ENCODE results near the gene PDGFD.

Gene PDGFD

DNA sequence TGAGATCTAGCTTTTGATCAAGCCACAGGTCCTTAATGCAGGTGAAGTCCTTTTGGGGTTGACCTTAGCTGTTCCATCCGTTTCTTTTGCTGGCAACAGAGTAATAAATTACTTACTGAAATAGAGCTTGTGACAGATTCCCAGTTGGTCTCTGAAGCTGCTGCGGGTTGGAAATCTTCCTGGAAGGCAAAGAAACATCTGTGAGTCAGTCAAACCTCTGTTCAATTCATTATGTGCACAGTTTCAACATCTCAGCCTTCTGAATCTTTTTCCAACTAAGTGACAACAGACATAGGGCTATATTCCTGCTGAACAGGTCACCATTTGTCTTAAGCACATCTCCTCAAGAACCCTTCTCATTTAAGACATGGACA, 216.4 kb downstream of the PDGFD start:
- DNase-seq, result no peak

DNA sequence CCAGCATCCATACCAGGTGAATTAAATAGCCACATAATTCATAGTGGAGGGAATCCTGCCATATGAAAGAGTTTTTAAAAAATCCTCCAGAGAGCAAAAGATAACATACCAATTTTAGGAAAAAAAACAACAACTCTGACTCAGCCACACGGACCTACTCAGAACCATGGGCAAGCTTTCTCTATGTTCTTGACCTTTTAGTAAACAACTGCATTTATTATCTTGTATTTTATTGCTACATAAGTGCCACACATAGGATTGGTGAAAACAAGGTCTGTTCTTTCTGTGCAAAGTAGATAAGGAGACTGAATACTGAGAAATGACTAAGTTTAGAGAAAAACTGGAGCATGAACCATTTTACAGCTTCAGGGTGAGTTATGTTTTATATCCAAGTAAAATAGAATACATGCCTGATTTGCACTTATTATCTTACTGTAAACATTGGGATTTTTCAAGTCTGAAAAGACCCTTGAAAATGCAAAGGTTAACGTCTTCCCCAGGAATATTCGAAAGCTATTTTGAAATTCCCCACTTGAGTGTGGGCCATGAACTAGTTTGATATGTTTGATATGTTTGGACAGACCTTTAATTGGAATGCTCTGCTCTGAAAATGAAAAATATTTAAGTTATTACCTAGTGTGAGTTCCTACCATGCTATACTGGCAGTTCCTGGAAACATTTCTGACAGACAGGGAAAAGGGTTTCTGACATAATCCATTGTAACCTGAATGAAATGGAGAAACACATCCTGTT, 217.0 kb downstream of the PDGFD start:
- no peak for DNase-seq

DNA sequence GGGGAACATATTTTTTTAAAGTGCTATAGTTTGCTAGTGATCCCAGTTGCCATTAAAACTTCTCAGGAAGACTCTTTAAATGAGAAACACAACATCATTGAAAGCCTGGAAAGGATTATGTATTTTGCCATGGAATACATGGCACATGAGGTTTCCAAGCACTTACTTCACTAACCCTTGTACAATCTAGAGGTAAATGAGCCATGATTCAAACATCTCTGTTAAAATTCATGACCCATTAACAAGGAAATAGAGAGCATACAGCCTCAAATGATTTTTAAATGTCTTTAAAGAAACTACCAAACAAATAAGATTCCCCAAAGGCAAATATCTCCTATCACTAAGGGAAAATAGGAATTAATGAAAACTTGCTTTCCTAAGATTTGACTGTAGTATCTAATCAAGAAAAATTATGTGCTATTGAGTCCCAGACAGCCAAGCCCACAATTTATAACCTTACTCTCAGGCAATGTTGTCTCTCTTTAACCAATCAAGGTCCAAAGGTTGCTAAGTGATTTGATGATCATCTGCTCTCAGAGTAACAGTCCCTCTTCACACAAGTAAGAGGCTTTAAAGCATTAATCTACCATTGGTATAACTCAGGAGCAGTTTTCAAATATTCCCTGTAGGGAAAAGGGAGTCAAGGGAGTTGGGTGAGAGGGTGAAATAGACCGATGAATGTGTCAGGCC, 219.6 kb downstream of the PDGFD start:
- DNase-seq, result no peak

DNA sequence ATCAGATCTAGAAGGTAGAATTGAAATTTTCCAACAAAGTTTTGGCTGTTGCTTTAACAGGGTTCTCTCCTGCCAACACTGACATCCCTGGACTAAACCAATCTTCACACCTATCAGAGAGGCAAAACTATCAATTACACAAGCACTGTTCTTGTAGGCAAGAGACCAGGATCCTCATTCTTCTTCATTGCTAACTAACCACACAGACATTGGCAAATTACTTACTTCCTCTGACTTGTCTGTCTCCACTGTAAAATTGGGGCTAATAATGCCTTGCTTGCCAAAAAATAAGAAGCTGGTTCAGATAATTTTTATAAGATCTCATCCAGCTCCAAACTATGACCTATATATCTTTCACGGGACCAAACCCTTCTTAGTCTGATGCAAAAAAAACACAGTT, 221.3 kb downstream of the PDGFD start:
- DNase-seq, result no peak

DNA sequence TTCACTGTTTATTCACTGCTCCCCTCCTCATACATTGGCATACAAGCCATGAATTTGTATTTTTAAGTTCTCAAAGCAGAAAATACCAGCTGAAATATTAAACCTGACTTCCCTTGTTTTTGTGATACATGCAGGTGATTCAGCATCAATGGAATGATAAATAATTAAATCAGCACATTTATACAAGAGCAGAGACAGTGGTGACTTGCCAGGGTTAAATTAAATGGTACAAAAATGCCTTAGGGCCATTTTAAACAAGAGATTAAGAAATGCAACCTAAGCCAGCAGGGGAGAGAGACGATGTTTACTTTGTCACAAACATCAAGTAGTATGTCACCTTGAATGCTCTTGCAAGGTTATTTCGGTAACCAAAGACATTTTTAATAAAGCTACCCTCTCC, 223.4 kb downstream of the PDGFD start:
- no peak for DNase-seq

DNA sequence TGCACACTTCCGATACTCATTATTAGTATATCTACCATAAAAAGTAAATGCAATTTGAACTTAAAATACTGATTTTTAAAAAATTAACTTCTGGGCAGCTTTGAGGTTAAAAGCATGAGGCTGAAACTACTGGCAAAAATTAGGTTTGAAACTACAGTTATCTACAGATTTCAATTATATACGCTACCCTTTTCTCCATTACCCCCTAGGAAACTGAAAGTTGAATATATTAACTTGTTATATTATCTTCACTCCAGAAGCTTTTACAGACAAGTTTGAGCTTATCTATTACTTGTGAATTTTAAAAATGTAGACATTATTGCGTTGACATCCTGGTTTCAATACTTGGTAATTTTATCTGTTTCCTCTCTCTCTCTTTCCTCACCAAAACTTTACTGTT, 224.3 kb downstream of the PDGFD start:
- no peak for DNase-seq

DNA sequence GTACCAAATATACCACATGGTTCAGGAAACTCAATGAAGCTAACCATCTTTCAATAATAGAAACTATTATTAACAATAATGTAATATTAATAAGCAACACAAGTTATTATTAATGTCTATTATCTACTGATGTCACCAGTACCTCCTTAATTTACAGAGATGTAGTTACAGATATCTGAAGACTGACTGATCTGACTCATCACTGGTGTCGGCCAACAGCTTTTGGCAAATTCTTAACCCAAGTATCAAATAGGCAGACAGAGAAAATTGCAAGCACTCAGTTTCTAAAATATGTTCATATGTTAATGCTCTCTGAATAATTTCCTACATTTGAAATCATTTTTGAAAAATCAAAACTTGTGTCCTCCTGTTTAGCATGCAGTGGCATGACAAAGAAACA, 227.9 kb downstream of the PDGFD start:
- no peak for DNase-seq

DNA sequence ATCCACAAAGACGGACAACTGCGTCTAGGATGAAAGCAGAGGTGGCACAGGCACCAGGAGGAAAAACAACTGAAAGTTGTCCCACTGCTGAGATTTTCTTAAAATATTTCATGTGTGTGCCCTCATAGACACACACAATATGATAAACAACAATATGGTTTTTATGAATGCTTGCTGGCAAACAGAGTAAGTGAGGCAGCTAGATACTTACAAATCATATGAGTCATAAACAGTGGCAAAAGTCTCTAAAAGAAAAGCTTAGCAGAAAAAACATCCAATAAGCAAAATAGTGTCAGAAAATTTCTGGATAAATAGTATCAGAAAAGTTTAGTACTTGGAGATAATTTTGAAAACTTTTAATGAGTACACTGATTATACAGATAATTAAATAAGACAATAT, 228.7 kb downstream of the PDGFD start:
- no peak for DNase-seq

DNA sequence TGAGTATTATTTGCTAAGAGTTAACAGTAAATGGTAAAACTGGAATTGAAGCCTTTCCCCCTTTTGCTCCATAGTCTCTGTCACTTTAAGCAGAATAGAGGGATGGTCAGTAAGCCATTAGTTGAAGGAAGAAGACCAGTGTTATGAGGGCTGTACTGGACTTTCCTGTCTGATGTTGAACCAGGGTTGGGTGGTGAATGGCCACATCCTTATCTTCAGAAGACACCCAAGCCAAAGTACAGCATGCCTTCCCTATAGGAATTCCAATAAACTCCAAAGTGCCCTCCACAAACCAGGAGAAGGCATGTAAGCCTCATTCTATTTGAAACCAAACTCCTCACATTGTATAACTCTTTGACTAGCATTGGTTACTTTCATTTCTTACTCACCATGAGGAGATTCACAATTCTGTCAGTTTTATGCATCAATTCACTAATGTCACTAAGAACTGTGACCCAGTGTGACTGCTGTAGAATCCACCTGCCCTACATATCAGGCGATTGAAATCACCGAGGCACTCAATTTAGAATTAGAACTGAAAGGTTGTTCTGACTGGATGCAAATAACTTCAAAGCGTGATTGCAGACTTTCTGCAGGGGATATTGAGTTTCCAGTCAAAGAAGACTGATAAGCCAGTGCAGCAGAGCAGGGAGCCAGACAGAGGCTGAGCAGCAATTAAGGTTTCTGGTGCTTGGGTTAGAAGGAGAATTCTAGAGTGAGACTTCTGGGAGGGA, 234.6 kb downstream of the PDGFD start:
- no peak for DNase-seq

DNA sequence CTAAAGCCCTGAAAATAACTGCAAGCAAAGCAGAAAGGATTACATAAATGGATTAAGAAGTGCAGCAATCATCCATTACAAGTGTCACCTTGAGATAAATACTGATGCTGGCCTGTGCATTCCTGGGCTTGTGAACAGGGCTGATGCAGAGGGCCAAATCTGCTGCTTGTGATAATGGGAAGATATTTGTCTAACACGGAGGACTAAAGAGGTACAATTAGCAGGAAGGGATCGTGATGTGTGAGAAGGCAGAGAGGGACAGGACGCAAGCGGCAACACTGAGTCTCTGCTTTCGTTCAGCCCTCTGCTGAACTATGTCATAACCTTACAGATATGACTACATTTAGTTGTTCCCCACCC, 235.2 kb downstream of the PDGFD start:
- no peak for DNase-seq

DNA sequence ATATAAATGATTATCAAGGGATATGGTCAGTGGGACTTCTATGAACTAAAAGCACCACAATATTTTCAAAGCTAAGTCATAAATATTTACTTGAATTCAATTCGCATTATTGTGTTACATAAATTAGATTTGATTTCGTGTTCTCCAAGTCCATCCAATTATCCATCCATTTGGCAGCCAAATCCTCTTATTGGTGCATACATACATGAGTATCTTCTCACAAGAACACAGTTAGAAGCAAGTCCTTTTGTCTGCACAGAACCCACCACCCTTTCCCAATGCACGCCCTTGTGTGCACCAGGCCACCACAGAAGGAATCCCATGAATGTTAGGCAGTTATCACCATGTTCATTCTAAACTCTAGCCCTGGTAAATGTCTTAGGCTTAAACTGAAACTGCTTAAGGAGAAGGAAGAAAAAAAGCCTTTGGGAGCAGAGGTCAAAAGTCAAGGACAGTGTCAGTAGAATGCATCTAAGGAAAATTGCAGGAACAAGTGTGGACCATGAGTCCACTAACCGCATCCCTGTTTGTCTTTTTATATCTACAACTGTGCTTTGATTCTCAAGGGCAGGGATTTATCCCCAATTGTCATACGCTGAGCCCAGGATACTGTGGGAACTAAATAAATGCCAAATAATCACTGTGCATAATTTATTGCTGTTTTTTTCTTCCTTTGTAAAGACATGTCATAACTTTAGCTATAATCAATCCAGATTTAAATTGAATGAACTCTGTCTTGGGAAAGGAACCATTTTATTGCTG, 235.7 kb downstream of the PDGFD start:
- no peak for DNase-seq

DNA sequence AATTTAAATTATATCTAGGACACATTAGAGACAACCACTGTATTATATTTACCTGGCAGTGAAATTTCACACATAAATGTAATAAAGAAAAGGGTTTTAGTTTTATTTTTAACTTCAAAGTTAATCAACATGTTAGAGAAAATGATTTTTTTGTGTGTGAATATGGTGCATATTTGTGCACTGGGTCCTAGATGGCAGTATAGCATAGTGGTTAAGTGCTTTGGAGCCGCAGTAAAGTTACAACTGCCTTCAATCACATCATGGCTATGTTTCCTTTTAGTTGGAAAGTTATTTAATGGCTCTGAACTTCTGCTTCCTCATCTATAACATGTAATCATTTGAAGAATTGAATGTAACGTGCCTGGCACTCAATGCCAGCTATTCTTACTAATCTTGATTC, 236.4 kb downstream of the PDGFD start:
- no peak for DNase-seq

DNA sequence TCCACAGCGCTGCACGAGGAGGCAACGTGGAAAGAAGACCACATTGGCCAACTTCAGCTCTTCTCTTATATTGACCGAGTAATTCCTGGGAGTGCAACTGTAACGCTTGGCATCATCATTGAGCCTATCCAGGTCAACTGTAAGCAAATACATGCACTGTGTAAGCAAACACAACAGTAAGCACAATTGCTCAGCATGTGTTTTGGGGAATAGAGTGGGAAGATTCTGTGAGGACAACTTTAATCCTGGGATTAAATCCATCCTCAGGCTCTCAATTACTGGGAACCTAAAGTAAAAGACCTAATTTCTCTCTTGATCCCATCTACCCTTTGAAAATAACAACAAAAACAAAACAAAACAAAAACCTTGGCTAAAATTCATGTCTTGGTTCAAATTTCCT, 237.0 kb downstream of the PDGFD start:
- DNase-seq, result no peak

DNA sequence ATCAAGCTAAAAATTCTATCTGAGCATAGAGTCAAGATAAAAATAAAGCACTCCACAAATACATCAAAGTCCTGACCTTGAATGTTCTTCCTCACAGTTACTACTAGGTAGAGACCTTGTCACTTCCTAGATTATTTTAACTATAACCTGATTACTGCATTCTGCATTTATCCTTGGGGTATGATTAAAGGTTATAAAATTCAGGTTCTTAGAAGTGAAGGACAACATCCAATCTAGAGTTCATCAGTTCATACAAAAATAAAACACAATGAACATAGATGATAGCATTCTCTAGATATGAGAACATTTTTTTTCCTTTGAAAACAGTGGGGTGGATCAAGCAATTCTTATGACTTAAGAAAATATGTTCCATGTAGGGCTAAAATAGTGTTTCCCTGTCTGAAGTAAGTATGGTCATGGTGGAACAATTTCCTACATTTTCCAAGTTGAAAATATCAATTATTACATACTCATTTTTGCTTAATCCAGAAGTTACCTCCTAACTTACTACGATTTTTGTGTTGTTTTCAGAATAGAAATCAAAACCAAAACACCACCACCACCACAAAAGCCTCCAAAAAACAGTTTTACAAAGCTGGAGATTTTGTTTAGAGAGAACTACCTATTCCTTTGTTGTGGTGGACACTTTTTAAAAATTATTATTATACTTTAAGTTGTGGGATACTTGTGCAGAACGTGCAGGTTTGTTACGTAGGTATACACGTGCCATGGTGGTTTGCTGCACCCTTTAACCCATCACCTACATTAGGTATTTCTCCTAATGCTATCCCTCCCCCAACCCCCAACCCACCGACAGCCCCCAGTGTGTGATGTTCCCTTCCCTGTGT, 239.6 kb downstream of the PDGFD start:
- DNase-seq, result no peak

DNA sequence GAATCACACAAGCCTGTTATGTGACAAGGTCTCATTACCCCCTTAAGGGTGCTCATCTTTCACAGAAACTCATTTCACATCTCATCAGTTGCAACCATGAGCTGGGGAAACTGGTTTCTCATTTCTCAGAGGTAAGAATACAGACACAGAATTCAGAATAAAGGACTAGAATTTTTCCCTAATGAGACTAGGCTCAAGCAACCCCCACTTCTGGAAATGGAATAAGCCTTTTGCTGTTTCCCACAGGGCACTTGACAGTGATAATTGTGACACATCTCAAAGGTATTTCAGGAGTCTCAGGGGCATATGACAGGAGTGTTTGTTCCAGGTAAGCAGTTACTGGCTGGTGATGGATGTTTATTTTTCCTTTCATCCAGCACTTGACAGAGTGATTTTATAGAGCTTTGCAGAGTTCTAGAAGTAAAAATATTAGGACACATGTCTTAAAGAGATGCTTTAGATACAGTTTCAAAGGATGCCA, 240.5 kb downstream of the PDGFD start:
- no peak for DNase-seq

DNA sequence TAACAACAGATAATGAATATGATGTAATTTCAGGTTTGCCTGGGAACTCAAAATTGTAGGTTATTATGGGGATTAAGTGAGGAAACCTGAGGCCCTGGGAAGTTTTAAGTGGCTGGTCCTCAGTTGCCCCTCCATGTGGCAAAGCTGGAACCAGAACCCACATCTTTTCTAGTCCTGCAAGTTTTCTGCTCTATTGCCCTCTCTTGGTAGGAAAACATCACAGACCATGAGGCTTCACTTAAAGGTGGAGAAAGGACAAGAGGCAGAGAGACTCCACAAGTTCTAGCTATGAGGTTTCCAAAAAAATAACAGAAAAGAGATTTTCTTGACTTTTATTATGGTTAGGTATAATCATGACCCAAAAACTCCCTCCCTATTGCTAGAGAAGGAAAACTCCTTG, 243.0 kb downstream of the PDGFD start:
- DNase-seq, result no peak

DNA sequence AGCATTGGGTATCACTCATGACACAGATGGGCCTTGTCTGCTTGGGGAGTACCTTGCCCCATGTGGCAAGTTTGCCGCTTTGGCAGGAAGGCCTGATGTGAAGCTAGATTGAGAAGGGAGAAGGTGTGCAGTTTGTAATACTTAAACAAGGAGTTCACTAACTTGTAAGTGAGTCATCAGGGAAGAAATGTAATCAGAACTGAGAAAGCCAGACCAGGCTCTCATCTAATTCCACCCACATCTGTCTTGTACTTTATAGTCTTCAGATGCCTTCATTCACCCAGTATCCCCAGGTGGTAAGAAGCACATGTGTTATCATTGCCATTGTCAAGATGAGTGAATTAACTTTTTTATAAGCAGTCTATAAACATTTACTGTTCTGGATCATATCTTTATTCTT, 243.5 kb downstream of the PDGFD start:
- DNase-seq, result no peak

DNA sequence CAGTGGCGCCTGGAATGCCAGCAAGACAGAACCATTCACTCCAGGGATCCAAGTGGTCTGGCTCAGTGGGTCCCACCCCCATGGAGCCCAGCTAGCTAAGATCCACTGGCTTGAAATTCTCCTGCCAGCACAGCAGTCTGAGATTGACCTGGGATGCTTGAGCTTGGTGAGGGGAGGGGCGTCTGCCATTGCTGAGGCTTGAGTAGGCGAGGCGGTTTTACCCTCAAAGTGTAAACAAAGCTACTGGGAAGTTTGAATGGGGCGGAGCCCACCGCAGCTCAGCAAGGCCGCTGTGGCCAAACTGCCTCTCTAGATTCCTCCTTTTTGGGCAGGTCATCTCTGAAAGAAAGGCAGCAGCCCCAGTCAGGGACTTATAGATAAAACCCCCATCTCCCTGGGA, 253.2 kb downstream of the PDGFD start:
- no peak for DNase-seq

DNA sequence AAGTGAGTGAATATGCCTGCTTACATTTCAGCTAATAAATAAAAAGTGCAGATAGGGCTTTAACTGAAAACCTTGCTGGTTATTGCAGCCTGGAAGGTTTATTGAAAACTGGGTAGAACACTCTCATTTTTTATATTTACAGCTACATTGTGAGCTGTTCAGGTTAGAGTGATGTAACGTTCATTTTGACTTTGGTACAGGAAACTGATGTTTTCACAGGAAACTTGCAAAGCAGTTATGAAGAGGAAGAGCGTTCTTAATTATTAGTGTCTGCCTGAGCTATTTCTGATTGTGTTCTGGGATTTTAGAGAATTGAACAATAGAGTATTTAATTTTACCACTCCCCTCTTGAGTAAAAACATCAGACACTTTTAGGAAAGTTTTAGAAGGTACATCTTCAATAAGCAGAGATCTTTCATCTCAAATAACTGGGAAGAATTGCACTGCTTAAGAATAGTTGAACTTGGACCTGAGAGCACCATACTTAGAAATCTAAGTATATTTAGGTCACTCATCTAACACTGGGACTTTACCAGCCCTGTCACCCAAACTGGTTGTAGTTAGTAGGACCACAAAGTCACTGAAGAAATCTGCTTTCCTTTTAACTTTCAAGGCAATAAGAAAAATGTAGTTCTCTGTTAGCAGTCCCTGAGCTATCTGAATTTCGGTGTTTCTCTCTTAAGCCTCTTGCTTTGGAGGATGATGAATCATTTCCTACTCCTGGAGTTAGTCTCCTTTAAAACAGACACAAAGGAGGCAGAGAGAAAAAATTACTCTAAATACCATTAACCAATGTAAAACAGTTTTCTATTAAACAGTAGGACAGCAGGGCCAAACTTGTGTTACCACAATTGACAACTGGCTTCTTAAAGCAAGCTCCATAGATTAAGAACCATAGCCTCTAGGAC, 256.1 kb downstream of the PDGFD start:
- DNase-seq, result no peak

DNA sequence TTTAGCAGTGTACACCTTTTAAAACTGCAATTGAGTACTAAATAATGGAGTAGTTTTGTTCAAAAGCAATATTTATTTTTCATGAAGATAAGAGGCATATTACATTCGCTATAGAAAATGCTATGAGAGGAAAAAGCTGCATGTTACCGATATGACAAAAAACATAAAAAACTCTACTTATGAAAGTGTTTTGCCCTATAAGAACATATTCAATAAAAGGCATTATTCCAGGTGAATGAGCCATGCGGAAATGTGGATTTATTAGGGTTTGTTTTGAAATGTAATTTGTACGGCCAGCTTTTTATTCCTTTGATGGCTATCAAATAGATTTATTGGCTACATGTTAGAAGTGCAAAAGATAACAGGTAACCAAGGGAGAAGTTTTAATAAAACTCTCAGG, 256.8 kb downstream of the PDGFD start:
- DNase-seq, result no peak

DNA sequence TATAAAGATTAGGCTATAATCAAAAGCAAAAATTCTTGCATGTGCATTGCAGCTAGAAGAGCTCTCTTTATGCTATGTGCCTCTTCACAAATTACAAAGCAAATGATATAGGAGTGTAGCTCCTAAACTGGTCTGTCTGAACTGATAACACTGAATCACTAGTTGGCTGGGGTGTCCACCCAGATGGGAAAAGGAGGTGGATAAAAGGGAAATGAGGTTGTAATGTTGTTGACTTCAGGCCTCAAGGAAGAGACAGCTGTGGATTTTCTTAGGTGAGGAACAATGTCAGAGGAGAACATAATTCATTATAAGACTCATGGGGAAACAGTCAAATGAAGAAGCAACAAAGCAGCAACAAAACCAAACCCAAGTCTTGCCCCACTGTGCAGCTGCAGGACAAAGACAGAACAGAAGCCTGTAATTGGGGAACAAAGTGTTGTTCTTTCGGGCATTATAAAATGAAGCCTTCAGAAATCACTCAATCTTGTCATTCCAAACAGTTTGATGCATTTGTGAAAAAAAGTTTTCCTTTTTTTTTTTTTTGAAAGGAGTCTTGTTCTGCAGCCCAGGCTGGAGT, 257.6 kb downstream of the PDGFD start:
- DNase-seq, result no peak

Data from activated CD4-positive, alpha-beta T cell treated with anti-CD3 and anti-CD28 coated beads for 48 hours (primary cell).